Measurements from ENCODE around the gene TBC1D22B. TPM values are rescaled to one million over a fixed set of nuclear protein-coding genes. Genes with fewer than 3 reads are reported as not detected.
A peak's percentile ranks its signal among the peaks of the same experiment; 100 is the strongest.

TBC1D22B gene
- polyA plus RNA-seq, 4 donors, result 14.3 to 16.8 (median 14.9) TPM

DNA sequence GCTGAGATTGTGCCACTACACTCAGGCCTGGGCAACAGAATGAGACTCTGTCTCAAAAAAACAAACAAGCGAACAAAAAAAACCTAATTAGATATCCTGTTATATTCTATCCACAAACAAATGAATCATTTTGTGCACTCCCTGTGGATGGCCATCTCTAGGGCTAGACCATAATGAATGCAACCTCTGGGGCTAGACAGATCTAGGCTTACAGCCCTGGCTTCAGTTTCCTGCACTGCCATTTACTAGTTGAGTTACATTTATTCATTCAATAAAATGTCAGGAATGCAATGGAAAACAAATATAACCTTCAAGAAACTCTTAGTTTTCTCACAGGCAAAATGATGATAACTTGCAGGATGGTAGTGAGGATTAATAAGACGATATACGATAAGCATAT is 89.6 kb downstream of the TBC1D22B start:
- DNase-seq (ENCODE audit: low read depth in 4 of 4, low spot score in 3 of 4), result no peak

DNA sequence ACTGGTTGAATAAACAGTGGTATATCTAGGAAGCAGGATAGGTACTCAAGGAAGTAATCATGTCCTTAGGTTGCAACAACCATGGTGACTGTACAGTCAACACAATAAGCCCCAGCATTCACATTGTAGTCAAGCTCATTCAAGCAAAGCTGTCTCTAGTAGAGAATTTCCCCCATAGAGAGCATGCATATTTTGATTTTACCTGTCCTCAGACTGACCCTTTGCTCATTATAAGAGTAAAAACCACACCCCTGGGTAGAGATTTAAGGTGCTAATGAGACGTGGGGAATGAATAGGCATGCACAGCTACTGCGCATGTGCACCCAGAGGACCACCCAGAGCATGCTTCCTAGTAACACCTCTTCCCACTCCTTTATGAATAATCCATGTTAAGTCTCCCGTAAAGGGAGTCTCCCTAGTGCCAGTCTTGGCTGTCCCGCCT is 90.1 kb downstream of the TBC1D22B start:
- DNase-seq (ENCODE audit: low read depth in 4 of 4, low spot score in 3 of 4), result no peak

DNA sequence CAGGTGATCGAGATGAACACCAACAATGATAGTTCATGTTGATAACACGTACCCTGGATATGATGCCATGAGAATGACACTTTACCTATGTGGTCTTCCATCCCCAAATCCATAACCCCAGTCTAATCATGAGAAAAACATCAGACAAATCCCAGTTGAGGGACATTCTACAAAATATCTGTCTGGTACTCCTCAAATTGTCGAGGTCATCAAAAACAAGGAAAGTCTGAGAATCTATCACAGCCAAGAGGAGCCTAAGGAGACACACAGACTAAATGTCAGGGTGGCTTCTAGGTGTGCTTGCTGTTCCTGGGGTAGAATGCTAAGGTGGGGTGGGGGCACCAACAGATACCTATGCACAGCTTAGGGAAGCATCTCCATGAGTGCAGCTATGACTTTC is 93.5 kb downstream of the TBC1D22B start:
- no peak for DNase-seq (ENCODE audit: low read depth in 4 of 4, low spot score in 3 of 4)

DNA sequence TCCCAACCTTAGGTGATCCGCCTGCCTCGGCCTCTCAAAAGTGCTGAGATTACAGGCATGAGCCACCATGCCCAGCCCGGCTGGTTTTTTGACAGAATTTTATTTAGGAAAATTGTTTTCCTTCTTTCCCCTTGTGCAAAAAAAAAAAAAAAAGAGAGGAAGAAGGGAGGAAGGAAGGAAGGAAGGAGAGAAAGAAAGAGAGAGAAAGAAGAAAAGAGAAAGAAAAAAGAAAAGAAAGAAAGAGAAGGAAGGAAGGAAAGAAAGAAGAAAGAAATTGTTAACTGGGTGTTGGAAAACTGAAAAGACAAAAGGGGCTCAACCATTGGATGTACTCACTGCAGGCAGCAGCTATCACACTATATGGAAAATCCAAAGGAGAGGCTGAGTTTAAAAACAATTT is 94.8 kb downstream of the TBC1D22B start:
- no peak for DNase-seq (ENCODE audit: low read depth in 4 of 4, low spot score in 3 of 4)

DNA sequence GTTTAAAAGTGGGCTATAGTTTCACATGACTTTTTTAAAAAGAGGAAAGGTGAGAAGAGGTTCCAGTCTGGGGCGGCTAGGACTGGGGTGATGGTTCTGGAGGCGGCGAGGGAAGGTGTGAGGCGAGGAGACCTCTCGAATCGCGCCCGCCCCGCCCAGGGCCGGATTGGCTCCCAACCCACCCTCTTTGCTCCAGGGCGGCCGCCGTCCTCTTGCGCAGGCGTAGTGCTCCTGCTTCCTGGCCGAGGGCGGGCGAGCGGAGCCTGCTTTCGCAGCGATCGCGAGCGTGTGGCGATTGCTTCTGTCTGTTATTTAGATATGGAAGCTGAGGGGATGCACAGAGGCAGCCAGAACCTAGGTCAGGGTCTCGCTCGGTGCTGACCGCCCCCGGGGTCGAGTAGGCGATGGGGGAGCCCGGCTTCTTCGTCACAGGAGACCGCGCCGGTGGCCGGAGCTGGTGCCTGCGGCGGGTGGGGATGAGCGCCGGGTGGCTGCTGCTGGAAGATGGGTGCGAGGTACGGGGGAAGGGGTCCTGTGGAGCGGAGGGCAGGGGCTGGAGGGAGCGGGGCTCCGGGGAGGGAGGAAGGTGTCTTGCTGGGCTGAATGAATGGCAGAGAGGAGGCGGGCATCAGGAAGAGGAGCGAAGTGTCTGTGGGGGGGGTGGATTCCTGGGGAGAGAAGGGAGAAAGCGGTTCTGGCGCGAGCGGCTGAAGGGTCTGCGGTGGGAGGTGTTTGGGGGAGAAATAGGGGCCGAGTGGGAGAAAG is 96.4 kb downstream of the TBC1D22B start, which contains the start of gene RNF8:
RNF8 (plus strand) TSS at position 223 of the 765 bp plus-strand sequence; CDS start at position 405, 182 bp downstream.
- DNase-seq (ENCODE audit: low read depth in 4 of 4, low spot score in 3 of 4), result peak; percentile 69 to 78 (median 73)

DNA sequence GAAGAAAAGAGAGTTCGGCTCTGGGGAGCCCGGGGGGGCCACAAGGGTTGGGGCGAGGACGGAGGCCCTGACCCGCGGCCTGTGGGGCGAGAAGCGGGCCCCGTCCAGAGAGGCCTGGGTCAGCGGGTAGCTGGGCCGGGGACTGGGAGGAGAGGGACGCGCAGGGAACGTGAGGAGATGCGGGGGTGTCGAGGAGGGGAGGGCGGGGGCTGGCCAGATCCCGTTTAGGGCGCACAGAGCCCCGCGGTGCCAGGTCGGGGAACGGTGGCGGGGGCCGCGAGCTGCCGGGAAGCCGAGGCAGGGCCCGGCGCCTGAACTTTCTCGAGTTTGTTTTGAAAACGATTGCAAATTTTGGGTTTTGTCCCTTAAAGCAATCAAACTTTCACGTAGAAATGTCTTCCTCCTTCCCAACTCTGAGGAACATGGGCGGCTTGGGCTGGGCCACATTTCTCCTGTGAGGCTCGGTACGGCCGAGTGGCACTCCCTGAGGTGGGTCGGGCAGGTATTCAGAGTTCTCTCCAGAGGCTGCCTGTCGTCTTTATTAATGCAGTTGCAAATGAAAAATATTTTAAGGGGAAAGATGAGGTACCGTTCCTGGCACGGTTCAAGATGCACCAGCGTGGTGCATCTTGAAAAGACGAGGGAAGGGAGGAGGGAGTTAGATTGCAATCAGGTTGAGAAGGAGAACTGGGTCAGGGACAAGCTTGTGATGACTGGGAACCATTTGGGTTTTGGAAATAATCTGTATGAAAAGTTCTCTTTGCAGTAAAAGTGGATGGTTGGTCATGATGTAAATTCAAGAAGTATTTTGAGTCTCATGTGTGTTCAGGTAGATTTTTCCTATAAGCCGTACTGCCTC is 97.2 kb downstream of the TBC1D22B start:
- no peak for DNase-seq (ENCODE audit: low read depth in 4 of 4, low spot score in 3 of 4)

DNA sequence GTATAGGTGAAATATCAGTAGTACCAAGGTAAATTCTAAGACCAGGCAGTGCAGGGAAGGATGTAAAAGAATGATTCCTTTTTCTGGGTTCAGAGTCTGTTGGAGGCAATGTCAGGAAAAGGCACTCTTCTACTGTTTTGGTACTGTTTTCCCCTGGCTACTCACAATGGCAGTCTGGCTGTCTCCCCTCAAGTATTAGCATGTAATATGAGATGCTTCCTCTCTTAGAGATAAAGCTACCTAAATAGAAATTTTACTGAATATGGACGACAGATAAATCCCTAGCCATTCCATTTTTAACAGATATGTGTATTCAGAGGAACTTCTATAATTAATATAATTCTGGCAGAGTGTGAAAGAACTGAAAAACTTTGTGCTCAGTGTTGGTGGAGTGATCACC is 99.7 kb downstream of the TBC1D22B start:
- DNase-seq (ENCODE audit: low read depth in 4 of 4, low spot score in 3 of 4), result no peak

DNA sequence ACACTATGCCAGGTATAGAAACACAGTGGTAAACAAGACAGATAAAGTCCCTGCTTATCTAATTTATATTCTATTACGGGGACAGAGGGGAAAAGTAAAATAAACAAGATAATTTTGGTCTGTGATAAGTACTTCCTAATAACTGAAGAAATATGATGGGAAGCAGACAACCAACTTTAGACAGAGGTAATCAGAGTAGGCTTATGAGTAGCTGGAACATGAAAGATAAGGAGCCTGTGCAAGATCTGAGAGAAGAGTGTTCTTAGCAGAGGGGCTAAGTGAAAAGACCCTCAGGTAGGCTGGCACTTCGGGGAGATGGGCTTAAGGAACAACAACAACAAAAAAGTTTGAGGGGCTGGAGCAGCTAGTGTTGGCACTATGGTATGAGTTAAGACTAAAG is 100.3 kb downstream of the TBC1D22B start:
- DNase-seq (ENCODE audit: low read depth in 4 of 4, low spot score in 3 of 4), result no peak

DNA sequence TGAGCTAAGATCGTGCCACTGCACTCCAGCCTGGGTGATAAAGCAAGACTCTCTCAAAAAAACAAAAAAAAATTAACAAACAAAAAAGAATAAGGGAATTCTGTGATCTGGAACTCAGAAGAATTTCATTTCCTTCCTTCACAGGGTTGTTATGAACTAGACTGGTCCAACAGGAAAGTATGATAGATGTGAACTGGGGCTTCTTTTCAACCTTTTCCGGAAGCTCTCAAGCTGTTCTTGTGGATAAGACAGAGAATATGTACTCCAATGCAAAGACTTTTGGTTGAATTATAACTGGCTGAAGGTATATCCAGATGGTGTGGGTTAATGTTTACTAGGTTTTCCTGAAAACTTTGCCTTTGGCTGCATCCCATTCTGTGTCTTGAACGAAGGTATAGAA is 101.5 kb downstream of the TBC1D22B start:
- no peak for DNase-seq (ENCODE audit: low read depth in 4 of 4, low spot score in 3 of 4)

DNA sequence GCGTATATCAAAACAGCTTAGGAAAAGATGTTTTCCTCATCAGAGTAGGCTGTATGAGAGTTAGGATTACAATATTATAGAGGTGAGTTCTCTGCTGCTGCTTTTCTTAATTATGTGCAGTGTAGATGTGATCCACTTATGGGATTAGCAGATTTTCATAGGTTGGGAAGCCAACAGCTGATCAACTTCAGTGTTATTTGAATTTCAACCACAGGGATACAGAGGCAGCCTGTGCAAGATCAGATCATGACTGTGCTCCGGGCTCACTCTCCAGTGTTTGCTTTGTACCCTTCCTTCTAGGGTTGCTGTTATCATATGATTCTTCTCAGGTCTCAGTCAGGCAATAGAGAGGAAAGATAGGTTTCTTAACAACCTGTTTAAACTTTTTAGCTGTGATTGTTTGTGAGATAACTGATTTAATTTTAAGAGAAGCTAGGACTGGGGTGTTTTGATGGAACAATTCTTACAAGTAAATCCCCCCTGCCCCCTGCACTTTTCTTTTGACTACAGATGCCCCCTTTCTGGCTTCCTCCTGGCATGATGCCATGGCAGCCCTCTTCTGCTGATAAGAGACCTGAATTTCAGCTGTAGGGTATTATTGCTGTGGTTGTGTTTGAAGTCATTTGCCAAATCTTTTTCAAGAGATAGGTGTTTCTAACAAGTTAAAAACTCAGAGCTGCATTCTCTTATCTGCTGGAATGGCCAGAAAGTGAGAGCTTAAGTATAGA is 104.7 kb downstream of the TBC1D22B start:
- no peak for DNase-seq (ENCODE audit: low read depth in 4 of 4, low spot score in 3 of 4)

DNA sequence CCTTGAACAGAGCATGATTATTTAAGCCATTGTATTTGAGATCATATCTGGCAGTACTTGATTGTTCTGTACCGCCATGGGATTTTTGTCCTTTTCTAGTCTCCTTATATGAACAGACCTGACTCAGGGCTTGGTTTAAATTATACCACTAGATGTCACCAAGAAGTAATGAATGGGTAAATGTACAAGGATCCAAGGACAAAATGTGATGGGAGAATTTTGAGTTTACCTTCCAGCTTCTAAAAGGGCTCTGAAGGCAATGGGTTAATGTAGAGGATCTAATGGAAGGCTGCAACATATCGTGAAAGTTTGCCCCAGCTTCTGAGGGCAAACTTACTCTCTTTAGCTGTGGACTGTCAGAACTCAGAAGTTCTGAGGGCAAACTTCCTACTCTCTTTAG is 108.2 kb downstream of the TBC1D22B start:
- DNase-seq (ENCODE audit: low read depth in 4 of 4, low spot score in 3 of 4), result no peak

DNA sequence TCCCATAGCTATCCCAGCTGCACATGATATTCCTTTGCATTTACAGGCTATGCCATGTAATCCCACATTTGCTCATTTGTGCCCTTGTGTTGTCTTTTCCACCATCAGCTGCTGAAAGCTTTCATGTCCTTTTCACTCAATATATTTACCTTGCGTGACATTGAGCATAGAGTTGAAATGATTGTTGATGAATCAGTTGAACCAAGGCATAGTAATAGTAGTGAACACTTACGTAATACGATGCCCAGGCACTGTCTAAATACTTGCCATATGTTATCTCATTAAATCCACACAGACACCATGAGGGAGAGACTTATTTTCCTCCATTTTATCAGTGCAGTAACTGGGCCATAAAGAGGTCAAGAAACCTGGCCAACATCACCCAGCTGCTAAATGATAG is 109.3 kb downstream of the TBC1D22B start:
- DNase-seq (ENCODE audit: low read depth in 4 of 4, low spot score in 3 of 4), result no peak

DNA sequence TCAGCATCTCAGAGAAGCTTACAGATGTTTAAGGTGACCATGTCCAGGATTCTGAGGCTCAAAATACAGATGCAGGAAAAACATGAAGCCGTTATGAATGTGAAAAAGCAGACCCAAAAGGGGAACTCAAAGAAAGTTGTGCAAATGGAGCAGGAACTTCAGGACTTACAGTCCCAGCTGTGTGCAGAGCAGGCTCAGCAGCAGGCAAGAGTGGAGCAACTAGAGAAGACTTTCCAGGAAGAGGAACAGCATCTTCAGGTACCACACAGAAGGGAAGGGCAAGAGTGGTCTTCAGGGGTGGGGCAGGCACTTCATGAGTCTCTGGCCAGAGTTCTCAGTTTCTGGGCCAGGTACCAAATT is 111.4 kb downstream of the TBC1D22B start:
- no peak for DNase-seq (ENCODE audit: low read depth in 4 of 4, low spot score in 3 of 4)

DNA sequence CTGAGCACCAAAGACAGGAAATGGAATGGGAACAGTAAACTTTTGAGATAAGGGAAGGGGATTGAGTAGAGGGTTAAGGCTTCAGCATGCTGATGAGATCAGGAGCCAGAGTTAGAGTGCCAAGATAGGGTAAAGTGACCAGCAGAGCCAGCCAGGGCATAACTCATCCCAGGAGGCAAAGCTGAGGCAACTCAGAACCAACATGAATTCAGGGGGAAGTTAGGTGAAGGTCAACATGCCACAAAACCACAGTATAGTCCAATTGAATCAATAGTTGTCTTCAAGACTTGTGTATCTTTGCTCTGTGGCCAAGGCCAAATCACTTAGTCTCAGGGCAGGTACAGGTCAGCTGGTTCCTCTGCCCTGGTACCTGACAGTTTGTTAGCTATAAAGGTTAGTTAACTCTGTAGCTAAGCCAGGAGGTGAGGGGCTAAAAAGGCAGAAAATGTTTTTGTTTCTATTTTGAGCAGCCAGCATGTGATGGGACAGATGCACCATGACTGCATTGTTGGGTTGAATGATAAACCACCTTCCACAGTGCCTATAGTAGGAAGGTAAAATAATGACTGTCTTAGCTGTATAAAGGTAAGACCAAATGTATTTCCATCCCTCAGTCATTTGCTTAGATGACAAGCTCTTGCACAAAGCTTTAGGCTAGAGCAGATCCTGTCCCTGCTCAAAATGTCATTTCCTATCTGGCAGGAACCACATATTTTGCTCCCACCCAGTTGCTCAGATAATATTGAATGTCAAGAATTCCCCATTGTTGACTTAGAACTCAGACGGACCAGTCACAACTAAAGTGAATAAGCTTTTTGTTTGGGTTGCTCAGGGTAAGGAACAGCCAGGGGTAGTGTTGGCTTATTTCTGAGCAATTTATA is 112.0 kb downstream of the TBC1D22B start:
- DNase-seq (ENCODE audit: low read depth in 4 of 4, low spot score in 3 of 4), result no peak

DNA sequence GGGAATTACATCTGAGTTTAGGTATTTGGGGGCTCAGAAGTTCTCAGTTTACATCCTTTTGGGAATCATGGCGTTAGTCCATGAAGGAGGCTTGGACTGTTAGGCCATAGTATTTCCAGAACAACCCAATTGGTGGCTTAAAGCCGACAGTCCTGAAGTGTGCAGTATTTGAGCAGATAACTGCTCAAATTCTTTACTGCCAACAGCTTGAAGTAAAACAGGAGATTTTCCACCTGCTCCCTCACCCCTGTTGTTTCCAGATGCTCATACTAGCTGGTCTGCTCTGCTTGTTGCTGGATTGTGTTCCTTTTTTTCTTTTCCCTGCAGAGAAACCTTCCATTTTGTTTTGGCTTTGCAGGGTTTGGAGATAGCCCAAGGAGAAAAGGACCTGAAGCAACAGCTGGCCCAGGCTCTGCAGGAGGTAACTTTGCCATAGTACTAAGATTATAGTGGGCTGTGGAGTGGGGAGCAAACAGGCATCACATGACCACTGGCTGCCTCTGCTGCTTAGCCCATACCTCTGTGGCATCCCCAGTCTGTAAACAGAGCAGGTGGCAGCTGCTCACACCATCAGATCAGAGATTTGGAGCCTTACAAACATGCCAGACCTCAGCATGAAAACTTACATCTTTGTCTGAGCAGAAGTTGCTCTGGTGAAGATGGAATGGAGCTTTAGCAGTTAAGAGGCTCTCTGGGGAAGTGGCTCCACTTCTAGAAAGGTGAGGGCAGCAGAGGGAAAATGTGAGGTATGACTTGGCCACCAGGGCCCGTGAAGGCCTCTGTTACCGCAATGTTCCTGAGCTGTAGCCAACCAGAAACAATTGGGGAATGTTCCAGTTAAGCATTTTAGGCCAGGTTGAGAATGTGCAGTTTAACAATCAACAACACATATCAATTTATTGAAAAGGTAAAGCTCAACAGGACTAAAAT is 113.8 kb downstream of the TBC1D22B start:
- DNase-seq (ENCODE audit: low read depth in 4 of 4, low spot score in 3 of 4), result no peak

DNA sequence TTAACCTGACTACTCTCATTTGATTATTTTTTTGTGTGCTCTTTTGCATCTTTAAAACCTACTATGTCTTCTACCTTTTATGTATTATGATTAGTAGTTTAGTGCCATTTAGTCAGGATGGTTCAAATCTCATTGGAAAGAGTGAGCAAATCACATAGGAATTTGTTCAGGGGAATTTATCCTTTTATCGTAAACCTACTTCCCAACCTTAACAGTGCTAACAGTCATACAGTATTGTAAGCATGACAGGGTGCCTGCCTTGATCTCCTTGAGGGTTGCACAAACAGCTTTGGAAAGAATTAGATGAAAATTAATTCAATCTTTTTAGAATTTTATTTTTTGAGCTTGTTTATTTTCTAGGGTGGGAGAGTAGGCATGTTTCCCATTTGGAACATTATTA is 114.5 kb downstream of the TBC1D22B start:
- no peak for DNase-seq (ENCODE audit: low read depth in 4 of 4, low spot score in 3 of 4)

DNA sequence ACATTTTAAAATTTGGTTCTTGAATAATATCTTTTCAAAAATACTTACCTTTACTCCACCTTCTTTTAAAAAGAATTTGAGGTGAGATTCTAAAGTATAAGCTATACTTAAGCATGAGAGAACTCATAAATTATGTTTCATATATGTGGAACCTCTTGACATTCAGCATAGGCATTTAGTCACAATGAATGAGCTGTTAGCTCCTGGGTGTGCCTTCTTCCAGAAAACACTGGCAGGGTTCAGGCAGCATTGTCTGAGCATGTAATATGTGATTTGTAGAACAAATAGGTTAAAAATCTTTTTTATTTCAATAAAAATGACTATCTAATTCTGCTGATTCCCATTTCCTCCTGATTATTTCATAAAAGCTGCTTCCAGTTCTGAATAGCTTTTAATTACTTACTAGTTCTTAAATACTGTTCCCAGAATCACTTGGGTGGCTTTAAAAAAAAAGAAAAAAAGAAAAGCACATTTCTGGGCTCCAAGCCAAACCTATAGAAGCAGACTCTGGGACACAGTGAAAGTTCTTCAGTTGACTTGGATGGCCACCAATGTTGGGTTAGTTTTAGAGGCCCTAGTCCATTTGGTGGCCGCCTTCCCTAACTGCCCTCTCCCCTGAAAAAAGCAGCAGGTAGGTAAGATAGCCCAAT is 116.4 kb downstream of the TBC1D22B start:
- no peak for DNase-seq (ENCODE audit: low read depth in 4 of 4, low spot score in 3 of 4)

DNA sequence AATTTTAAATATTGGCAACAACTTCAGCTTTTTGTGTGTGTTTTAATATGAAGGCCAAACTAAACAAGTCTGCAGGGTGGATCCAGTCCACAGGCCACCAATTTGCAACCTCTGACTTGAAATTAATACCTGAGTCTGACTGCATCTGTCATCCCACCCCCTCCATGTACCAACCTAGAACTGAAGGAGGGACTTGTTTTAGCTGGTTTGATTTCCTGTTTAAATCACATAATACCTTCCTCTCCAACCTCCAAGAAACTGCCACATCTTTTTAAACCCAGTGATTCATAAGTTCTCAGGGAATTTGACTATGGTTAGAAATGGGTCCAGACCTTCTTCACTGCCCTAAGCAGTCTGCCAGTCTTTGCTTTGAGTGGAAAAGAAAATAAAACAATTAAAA is 117.8 kb downstream of the TBC1D22B start:
- no peak for DNase-seq (ENCODE audit: low read depth in 4 of 4, low spot score in 3 of 4)
